Brain microvascular endothelial cell (primary cell): ENCODE measurements around the gene SLC44A4.
"Not testable (repeated sequence)": the region's sequence is repeated elsewhere in the genome, so short reads cannot be mapped to it uniquely, and the experiment has no call there.

Experiments used
- DNase-seq: peaks from one replicate; pipeline ENCODE4 v3.0.0-alpha.2; 2020
- H3K27ac ChIP-seq: fragments of 250-450 bp; sonication (Bioruptor Pico); 2 replicates; pipeline ENCODE4 v1.5.1; 2020; ENCODE audit warnings: mild to moderate bottlenecking, moderate library complexity
- H3K27me3 ChIP-seq: fragments of 250-450 bp; sonication (Bioruptor Pico); replicated peaks from 2 replicates; pipeline ENCODE4 v1.5.1; 2020; ENCODE audit warnings: mild to moderate bottlenecking
- H3K36me3 ChIP-seq: fragments of 250-450 bp; sonication (Bioruptor Pico); replicated peaks from 2 replicates; pipeline ENCODE4 v1.5.1; 2020; ENCODE audit warnings: mild to moderate bottlenecking
- H3K4me3 ChIP-seq: 2 replicates; pipeline ENCODE4 v1.5.1; 2011; ENCODE audit warnings: low read depth, mild to moderate bottlenecking, control low read depth, low read length, moderate library complexity
- CTCF ChIP-seq: IDR thresholded peaks from 2 replicates; pipeline ENCODE4 v1.5.1; 2011; ENCODE audit warnings: low read depth, mild to moderate bottlenecking, moderate library complexity, low read length, control low read depth, inconsistent platforms; ENCODE audit errors: missing control alignments
- in situ Hi-C: cut with HindIII; loops from 2 replicates; pipeline ENCODE4 v1.10.0; 2017; ENCODE audit warnings: low sequenced_read_pairs, low pct_ligation_motif_present

SLC44A4 gene

DNA sequence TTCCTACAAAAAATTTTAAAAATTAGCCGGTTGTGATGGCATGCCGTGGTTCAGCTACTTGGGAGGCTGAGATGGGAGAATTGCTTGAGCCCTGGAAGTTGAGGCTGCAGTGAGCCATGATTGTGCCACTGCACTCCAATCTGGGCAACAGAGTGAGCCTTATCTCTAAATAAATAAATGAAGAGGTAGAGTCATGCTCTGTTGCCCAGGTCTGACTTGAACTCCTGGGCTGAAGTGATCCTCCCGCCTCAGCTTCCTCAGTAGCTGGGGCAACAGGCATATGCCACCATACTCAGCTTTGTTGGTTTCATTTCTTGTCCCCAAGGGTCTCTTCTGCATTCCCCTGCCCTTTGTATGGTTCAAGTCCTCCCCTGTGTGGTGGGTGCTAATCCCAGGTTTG lies 34.3 kb downstream of the SLC44A4 start:
- in situ Hi-C loops: no loop called here
- Histone ChIP-seq H3K4me3 (no peak overlapping the region), H3K27me3 (no peaks in the 10 kb centered on the region), H3K27ac (no peak overlapping the region), H3K36me3 (peaks cover 16% of the 10 kb centered on the region)
- TF ChIP-seq CTCF: no peak
- DNase-seq: no peak

DNA sequence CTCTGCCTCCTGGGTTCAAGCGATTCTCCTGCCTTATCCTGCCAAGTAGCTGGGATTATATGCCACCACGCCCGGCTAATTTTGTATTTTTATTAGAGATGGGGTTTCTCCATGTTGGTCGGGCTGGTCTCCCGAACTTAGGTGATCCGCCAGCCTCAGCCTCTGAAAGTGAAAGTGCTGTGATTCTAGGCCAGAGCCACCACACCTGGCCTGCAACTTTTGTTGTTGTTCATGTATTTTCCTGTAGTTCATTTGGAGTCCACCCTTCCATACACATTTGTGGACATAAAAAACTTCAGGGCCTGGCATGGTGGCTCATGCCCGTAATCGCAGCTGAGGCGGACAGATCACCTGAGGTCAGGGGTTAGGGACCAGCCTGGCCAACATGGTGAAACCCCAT lies 36.7 kb downstream of the SLC44A4 start:
- H3K27me3 ChIP-seq: no peaks in the 10 kb centered on the region
- DNase-seq: no peak
- no peak overlapping the region for H3K27ac ChIP-seq
- H3K4me3 ChIP-seq: no peak overlapping the region
- in situ Hi-C loops: no loop called here
- peaks cover 40% of the 10 kb centered on the region for H3K36me3 ChIP-seq
- TF ChIP-seq CTCF: no peak

DNA sequence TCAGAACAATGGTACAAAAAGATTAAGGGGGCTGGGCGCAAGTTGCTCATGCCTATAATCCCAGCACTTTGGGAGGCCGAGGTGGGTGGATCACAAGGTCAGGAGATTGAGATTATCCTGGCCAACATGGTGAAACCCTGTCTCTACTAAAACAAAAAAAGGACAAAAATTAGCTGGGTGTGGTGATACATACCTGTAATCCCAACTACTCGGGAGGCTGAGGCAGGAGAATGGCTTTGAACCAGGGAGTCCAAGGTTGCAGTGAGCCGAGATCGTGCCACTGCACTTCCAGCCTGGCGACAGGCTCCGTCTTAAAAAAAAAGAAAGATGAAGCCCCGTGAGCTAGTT lies 39.0 kb downstream of the SLC44A4 start:
- H3K4me3 ChIP-seq: not testable (repeated sequence)
- H3K36me3 ChIP-seq: peaks cover 46% of the 10 kb centered on the region

DNA sequence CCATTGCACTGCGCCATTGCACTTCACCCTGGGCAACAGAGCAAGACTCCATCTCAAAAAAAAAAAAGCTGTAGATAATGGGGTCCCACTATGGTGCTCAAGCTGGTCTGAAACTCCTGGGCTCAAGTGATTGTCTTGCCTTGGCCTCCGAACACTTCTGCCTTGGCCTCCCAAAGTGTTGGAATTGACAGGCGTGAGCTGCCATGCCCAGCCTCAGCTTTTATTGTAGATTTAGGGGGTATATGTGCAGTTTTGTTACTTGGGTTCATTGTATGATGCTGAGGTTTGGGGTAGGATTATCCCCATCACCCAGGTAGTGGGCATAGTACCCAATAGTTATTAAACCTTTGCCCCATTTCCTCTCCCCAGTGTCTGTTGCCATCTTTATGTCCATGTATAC lies 39.8 kb downstream of the SLC44A4 start:
- Histone ChIP-seq H3K27ac (no peak overlapping the region), H3K36me3 (peaks cover 46% of the 10 kb centered on the region), H3K27me3 (no peaks in the 10 kb centered on the region), H3K4me3 (peak overlapping the region; percentile 15)
- no peak for TF ChIP-seq CTCF
- in situ Hi-C loops: no loop called here
- no peak for DNase-seq

More for the DNA sequence above, 39.0 kb downstream of the SLC44A4 start:
- in situ Hi-C loops, H3K27me3 ChIP-seq, H3K27ac ChIP-seq, DNase-seq: not testable (repeated sequence)

DNA sequence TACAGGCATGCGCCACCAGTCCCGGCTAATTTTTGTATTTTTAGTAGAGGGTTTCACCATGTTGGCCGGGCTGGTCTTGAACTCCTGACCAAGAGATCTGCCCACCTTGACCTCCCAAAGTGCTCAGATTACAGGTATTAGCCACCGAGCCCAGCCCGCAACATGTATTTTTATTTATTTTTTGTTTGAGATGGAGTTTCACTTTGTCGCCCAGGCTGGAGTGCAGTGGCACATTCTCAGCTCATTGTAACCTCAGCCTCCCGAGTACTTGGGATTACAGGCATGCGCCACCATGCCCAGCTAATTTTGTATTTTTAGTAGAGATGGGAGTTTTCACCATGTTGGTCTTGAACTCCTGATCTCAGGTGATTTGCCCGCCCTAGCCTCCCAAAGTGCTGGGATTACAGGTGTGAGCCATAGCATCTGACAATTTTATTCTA lies 40.7 kb downstream of the SLC44A4 start:
- H3K27me3 ChIP-seq, DNase-seq, in situ Hi-C loops, H3K27ac ChIP-seq: not testable (repeated sequence)
- Histone ChIP-seq H3K4me3 (peak overlapping the region; percentile 95), H3K36me3 (peaks cover 46% of the 10 kb centered on the region)

DNA sequence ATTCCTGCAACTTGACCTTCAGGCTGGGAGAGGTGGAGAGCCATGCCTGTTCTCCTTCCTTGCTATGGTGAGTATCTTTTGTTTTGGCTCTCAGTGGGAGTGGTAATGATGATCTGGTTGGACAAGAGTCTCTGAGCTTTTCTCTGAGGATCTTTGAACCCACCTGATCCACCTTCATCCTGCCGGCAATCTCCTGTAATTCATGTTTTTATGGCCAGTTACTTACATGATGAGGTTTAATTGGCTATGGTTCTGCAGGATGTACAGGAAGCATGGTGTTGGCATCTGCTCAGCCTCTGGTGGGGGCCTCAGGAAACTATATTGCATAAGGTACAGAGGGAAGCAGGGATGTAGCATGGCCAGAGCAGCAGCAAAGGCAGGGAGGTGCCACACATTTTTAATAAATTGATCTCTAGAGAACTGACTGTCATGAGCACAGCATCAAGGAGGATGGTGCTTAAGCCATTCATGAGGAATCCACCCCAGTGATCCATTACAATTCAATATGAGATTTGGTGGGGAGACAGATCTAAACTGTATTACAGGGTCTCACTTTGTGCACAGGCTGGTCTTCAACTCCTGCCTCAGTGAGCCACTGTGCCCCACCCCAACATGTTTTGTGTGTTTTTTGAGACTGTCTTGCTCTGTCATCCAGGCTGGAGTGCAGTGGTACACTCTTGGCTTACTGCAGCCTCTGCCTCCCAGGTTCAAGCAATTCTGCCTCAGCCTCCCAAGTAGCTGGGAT lies 41.3 kb downstream of the SLC44A4 start:
- H3K27me3 ChIP-seq: no peaks in the 10 kb centered on the region
- peaks cover 46% of the 10 kb centered on the region for H3K36me3 ChIP-seq
- H3K27ac ChIP-seq: peak overlapping the region; percentile 23
- H3K4me3 ChIP-seq: peak overlapping the region; percentile 95
- no peak for DNase-seq
- no peak for TF ChIP-seq CTCF
- in situ Hi-C loops: no loop called here
